Breast epithelium (tissue), 3 donors: Measurements from ENCODE around the gene DPYD.

ENCODE experiments used
- CTCF ChIP-seq, 3 donors: fragments of 450-650 bp; IDR thresholded peaks; one replicate each; pipeline ENCODE4 v1.5.1; 2016 to 2017; ENCODE audit warnings: antibody characterized with exemption in 3 of 3, mild to moderate bottlenecking in 3 of 3, moderate library complexity in 3 of 3
- POLR2A ChIP-seq: fragments of 450-650 bp; IDR thresholded peaks from one replicate; pipeline ENCODE4 v1.6.1; 2016; ENCODE audit warnings: antibody characterized with exemption, mild to moderate bottlenecking, moderate library complexity
- POLR2AphosphoS5 ChIP-seq, 3 donors: sonication (generic); formaldehyde crosslinking; IDR thresholded peaks; one replicate each; pipeline ENCODE4 v1.6.1; 2017; ENCODE audit warnings: antibody characterized with exemption in 3 of 3

- no peak for TF ChIP-seq POLR2A
- TF ChIP-seq CTCF (IDR thresholded peaks at IDR 0.05), result no peak
- no peak for TF ChIP-seq POLR2AphosphoS5 (IDR thresholded peaks at IDR 0.05)
Measured at GRCh38 chr1:97886199-97886598, 34.6 kb downstream of the DPYD start.
